Endodermal cell (in vitro differentiated cells): Measurements from ENCODE around the gene TBCB. TPM values are rescaled to one million over a fixed set of nuclear protein-coding genes. Genes with fewer than 3 reads are reported as not detected.

Experiments used
- DNase-seq: peaks from one replicate; pipeline ENCODE4 v3.0.0-alpha.2; 2017
- H3K27ac ChIP-seq: 2 replicates; pipeline ENCODE4 v1.5.1; 2013; ENCODE audit warnings: mild to moderate bottlenecking, low read depth, low read length, moderate library complexity
- H3K27me3 ChIP-seq: 2 replicates; pipeline ENCODE4 v1.6.1; 2013; ENCODE audit warnings: mild to moderate bottlenecking, low read length, moderate library complexity; ENCODE audit not compliant: insufficient read depth, control insufficient read depth, poor library complexity, severe bottlenecking
- H3K36me3 ChIP-seq: 2 replicates; pipeline ENCODE4 v1.7.0; 2013; ENCODE audit warnings: mild to moderate bottlenecking, low read length, moderate library complexity; ENCODE audit not compliant: control insufficient read depth, insufficient read depth
- H3K4me1 ChIP-seq: one replicate; pipeline ENCODE4 v1.7.0; 2013; ENCODE audit warnings: low read length; ENCODE audit not compliant: control insufficient read depth, insufficient read depth
- H3K4me3 ChIP-seq: 2 replicates; pipeline ENCODE4 v1.5.1; 2013; ENCODE audit warnings: mild to moderate bottlenecking, low read length, moderate library complexity
- H3K9ac ChIP-seq: 2 replicates; pipeline ENCODE4 v1.6.1; 2013; ENCODE audit warnings: mild to moderate bottlenecking, low read length, moderate library complexity; ENCODE audit not compliant: poor library complexity, severe bottlenecking; ENCODE audit errors: extremely low read depth
- H3K9me3 ChIP-seq: 2 replicates; pipeline ENCODE4 v1.6.1; 2013; ENCODE audit warnings: mild to moderate bottlenecking, low read length, moderate library complexity; ENCODE audit not compliant: control insufficient read depth
- H3K27ac Mint-ChIP-seq: 2 replicates; pipeline ENCODE4 v1.8.0; 2020; ENCODE audit warnings: mixed read lengths
- H3K27me3 Mint-ChIP-seq: 2 replicates; pipeline ENCODE4 v1.8.0; 2021; ENCODE audit warnings: mild to moderate bottlenecking, mixed read lengths; ENCODE audit not compliant: insufficient read depth
- H3K36me3 Mint-ChIP-seq: 2 replicates; pipeline ENCODE4 v1.8.0; 2020; ENCODE audit warnings: low read depth, mixed read lengths
- H3K4me1 Mint-ChIP-seq: 2 replicates; pipeline ENCODE4 v1.8.0; 2020; ENCODE audit warnings: mixed read lengths
- H3K4me3 Mint-ChIP-seq: 2 replicates; pipeline ENCODE4 v1.8.0; 2020; ENCODE audit warnings: mild to moderate bottlenecking, moderate library complexity, mixed read lengths
- H3K9me3 Mint-ChIP-seq: 2 replicates; pipeline ENCODE4 v1.8.0; 2020; ENCODE audit warnings: mild to moderate bottlenecking, mixed read lengths
- WGBS, 2 experiments: methylation state at CpG; one replicate each; pipeline versions ENCODE4 v1.1.5 to v1.1.7; 2013; ENCODE audit warnings: missing lambda C conversion rate in 2 of 2, mixed read lengths in 1 of 2; ENCODE audit not compliant: insufficient coverage in 1 of 2, insufficient read length in 1 of 2; 5-methylcytosine and 5-hydroxymethylcytosine counted together
- total RNA-seq, 2 donors: library from RNA; stranded (reverse); fragmentation: NEBNext Ultra II Directional in 1 of 2; extraction: Animal tissue kit (Norgen Biotek cat#: 25700) in 1 of 2; gene quantifications; 2 replicates in 1 of 2; 3 replicates in 1 of 2; pipeline ENCODE4 v1.2.1, GENCODE V29; 2021
- TF ChIP-seq, protein P1 (sequence below): fragments of 200-600 bp; sonication (generic); conservative IDR thresholded peaks from 2 replicates; pipeline ENCODE4 v1.5.0; 2021; ENCODE audit warnings: antibody characterized with exemption, mild to moderate bottlenecking

The TBCB gene
- total RNA-seq, 2 donors from 2014 or later = 189 to 194 TPM

GRCh38 chr19:36100476-36100875 is 14.8 kb upstream of the TBCB start:
- TF ChIP-seq, protein P1, sequence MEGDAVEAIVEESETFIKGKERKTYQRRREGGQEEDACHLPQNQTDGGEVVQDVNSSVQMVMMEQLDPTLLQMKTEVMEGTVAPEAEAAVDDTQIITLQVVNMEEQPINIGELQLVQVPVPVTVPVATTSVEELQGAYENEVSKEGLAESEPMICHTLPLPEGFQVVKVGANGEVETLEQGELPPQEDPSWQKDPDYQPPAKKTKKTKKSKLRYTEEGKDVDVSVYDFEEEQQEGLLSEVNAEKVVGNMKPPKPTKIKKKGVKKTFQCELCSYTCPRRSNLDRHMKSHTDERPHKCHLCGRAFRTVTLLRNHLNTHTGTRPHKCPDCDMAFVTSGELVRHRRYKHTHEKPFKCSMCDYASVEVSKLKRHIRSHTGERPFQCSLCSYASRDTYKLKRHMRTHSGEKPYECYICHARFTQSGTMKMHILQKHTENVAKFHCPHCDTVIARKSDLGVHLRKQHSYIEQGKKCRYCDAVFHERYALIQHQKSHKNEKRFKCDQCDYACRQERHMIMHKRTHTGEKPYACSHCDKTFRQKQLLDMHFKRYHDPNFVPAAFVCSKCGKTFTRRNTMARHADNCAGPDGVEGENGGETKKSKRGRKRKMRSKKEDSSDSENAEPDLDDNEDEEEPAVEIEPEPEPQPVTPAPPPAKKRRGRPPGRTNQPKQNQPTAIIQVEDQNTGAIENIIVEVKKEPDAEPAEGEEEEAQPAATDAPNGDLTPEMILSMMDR = no peak
- no peaks in the 10 kb centered on the region for H3K27me3 Mint-ChIP-seq
- H3K9ac ChIP-seq = no peak overlapping the region

GRCh38 chr19:36101550-36102327 is 13.5 kb upstream of the TBCB start:
- H3K9me3 ChIP-seq = no peaks in the 10 kb centered on the region
- no peak overlapping the region for H3K9ac ChIP-seq
- TF ChIP-seq, protein P1 = no peak
- H3K4me1 ChIP-seq = no peaks in the 10 kb centered on the region
- no peak overlapping the region for H3K27ac ChIP-seq
- Mint-ChIP-seq H3K27ac (no peak overlapping the region), H3K4me3 (no peak overlapping the region), H3K27me3 (no peaks in the 10 kb centered on the region), H3K4me1 (no peaks in the 10 kb centered on the region), H3K9me3 (no peaks in the 10 kb centered on the region), H3K36me3 (peaks cover 54% of the 10 kb centered on the region)
- WGBS, 2 experiments = 91 to 92% methylated on average over 24 to 27 of the region's 27 CpGs
- peaks cover 27% of the 10 kb centered on the region for H3K36me3 ChIP-seq
- no peak overlapping the region for H3K4me3 ChIP-seq
- no peak for DNase-seq
- H3K27me3 ChIP-seq = no peaks in the 10 kb centered on the region

More at GRCh38 chr19:36100476-36100875, 14.8 kb upstream of the TBCB start:
- no peak overlapping the region for H3K27ac Mint-ChIP-seq
- H3K27ac ChIP-seq = no peak overlapping the region
- H3K9me3 ChIP-seq = no peaks in the 10 kb centered on the region
- H3K36me3 ChIP-seq = peaks cover 27% of the 10 kb centered on the region
- H3K9me3 Mint-ChIP-seq = no peaks in the 10 kb centered on the region
- H3K4me1 Mint-ChIP-seq = no peaks in the 10 kb centered on the region
- DNase-seq = no peak
- H3K4me1 ChIP-seq = no peaks in the 10 kb centered on the region
- H3K36me3 Mint-ChIP-seq = peaks cover 47% of the 10 kb centered on the region
- no peaks in the 10 kb centered on the region for H3K27me3 ChIP-seq
- H3K4me3 ChIP-seq = no peak overlapping the region
- WGBS, 2 experiments = 94 to 97% methylated on average over 3 to 5 of the region's 5 CpGs
- H3K4me3 Mint-ChIP-seq = no peak overlapping the region

DNA sequence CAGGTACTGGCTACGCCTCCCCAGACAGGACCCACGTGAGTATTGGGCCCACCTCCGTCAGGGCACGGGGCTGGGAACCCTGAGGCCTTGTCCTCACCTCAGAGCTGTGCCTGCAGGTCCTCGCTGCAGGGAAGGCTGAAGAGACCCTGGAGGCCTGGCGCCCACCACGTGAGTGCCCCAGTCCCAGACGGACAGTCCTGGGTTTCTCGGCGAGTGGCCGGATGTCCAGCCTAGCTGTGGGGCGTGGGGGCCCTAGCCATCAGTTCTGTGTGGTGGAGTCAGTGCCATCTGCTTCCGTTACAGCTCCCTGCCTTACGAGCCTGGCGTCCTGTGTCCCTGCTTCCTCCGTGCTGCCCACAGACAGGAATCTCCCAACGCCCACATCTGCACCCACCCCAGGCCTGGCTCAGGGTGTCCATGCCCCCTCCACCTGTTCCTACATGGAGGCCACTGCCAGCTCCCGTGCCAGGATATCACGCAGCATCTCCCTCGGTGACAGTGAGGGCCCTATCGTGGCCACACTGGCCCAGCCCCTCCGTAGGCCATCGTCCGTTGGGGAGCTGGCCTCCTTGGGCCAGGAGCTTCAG is 12.1 kb upstream of the TBCB start:
- H3K27ac ChIP-seq = no peak overlapping the region
- Mint-ChIP-seq H3K4me3 (no peak overlapping the region), H3K9me3 (no peaks in the 10 kb centered on the region), H3K27ac (no peak overlapping the region), H3K4me1 (no peaks in the 10 kb centered on the region), H3K27me3 (no peaks in the 10 kb centered on the region), H3K36me3 (peaks cover 44% of the 10 kb centered on the region)
- peaks cover 18% of the 10 kb centered on the region for H3K36me3 ChIP-seq
- no peak overlapping the region for H3K4me3 ChIP-seq
- DNase-seq = no peak
- 95 to 97% methylated on average over 19 to 24 of the region's 24 CpGs for WGBS, 2 experiments
- no peaks in the 10 kb centered on the region for H3K27me3 ChIP-seq
- no peak overlapping the region for H3K9ac ChIP-seq
- TF ChIP-seq, protein P1 = no peak
- H3K4me1 ChIP-seq = no peaks in the 10 kb centered on the region
- no peaks in the 10 kb centered on the region for H3K9me3 ChIP-seq
